Liver (tissue), 9 donors: ENCODE data around the gene DZIP1L. TPM values are rescaled to one million over a fixed set of nuclear protein-coding genes. Genes with fewer than 3 reads are reported as not detected.

Source experiments
- DNase-seq: peaks from one replicate; pipeline ENCODE4 v3.0.0-alpha.2; 2017; ENCODE audit warnings: low spot score
- H3K27ac ChIP-seq, 2 donors: one replicate each; pipeline ENCODE4 v1.7.0; 2013; ENCODE audit warnings: inconsistent platforms in 2 of 2, low read length in 2 of 2, control low read depth in 1 of 2, low read depth in 1 of 2, mild to moderate bottlenecking in 1 of 2
- H3K27me3 ChIP-seq, 4 donors: one replicate each; pipeline versions ENCODE4 v1.6.1 to v1.7.0; 2013; ENCODE audit warnings: low read length in 3 of 4, inconsistent platforms in 1 of 4, mild to moderate bottlenecking in 1 of 4, moderate library complexity in 1 of 4; ENCODE audit not compliant: control insufficient read depth in 4 of 4, insufficient read depth in 4 of 4
- H3K36me3 ChIP-seq, 4 donors: one replicate each; pipeline versions ENCODE4 v1.6.1 to v1.7.0; 2013; ENCODE audit warnings: low read length in 3 of 4, mild to moderate bottlenecking in 3 of 4, low read depth in 1 of 4, moderate library complexity in 1 of 4; ENCODE audit not compliant: control insufficient read depth in 4 of 4, insufficient read depth in 3 of 4
- H3K4me1 ChIP-seq, 4 donors: one replicate each; pipeline versions ENCODE4 v1.6.1 to v1.7.0; 2013; ENCODE audit warnings: low read length in 3 of 4, mild to moderate bottlenecking in 3 of 4, moderate library complexity in 1 of 4; ENCODE audit not compliant: control insufficient read depth in 4 of 4, insufficient read depth in 4 of 4
- H3K4me3 ChIP-seq, 3 donors: one replicate each; pipeline versions ENCODE4 v1.6.1 to v1.7.0; 2013; ENCODE audit warnings: low read length in 3 of 3, control low read depth in 1 of 3, low read depth in 1 of 3, mild to moderate bottlenecking in 1 of 3
- H3K9ac ChIP-seq, 2 donors: one replicate each; pipeline ENCODE4 v1.7.0; 2013; ENCODE audit warnings: low read length in 2 of 2, mild to moderate bottlenecking in 2 of 2, moderate library complexity in 2 of 2, control low read depth in 1 of 2, low read depth in 1 of 2
- H3K9me3 ChIP-seq, 4 donors: one replicate each; pipeline versions ENCODE4 v1.6.1 to v1.7.0; 2013; ENCODE audit warnings: low read length in 3 of 4; ENCODE audit not compliant: control insufficient read depth in 4 of 4
- EGR1 ChIP-seq, 2 donors: IDR thresholded peaks; 2 replicates each; pipeline ENCODE4 v1.6.1; 2016 to 2018; ENCODE audit warnings: antibody characterized with exemption in 2 of 2, low read depth in 2 of 2
- FOXA1 ChIP-seq: IDR thresholded peaks from 2 replicates; pipeline ENCODE4 v1.6.1; 2016; ENCODE audit warnings: antibody characterized with exemption
- FOXA2 ChIP-seq: IDR thresholded peaks from 2 replicates; pipeline ENCODE4 v1.6.1; 2016; ENCODE audit warnings: antibody characterized with exemption
- HNF4A ChIP-seq, 2 donors: conservative IDR thresholded peaks; 2 replicates each; pipeline ENCODE4 v1.6.1; 2016; ENCODE audit warnings: antibody characterized with exemption in 2 of 2, mild to moderate bottlenecking in 2 of 2
- HNF4G ChIP-seq: IDR thresholded peaks from 2 replicates; pipeline ENCODE4 v1.6.1; 2016; ENCODE audit warnings: antibody characterized with exemption
- JUND ChIP-seq, 2 donors: IDR thresholded peaks; 2 replicates each; pipeline ENCODE4 v1.6.1; 2016; ENCODE audit warnings: antibody characterized with exemption in 2 of 2
- NR2F2 ChIP-seq: IDR thresholded peaks from 2 replicates; pipeline ENCODE4 v1.6.1; 2016; ENCODE audit warnings: antibody characterized with exemption
- RAD21 ChIP-seq, 2 donors: IDR thresholded peaks; 2 replicates each; pipeline ENCODE4 v1.6.1; 2016; ENCODE audit warnings: antibody characterized with exemption in 2 of 2, mild to moderate bottlenecking in 2 of 2
- SP1 ChIP-seq: IDR thresholded peaks from 2 replicates; pipeline ENCODE4 v1.6.1; 2018; ENCODE audit warnings: antibody characterized with exemption, mild to moderate bottlenecking
- ZBTB33 ChIP-seq: IDR thresholded peaks from 2 replicates; pipeline ENCODE4 v1.6.1; 2016; ENCODE audit warnings: antibody characterized with exemption
- WGBS: extraction: QIAGEN DNeasy Blood & Tissue Kit; methylation state at CpG from one replicate; pipeline ENCODE4 v1.1.7; 2013; 5-methylcytosine and 5-hydroxymethylcytosine counted together
- polyA plus RNA-seq, 2 donors: library from polyadenylated mRNA; stranded (reverse) in 1 of 2; unstranded in 1 of 2; fragments of 200-250 nt in 1 of 2; fragments of >200 nt in 1 of 2; fragmentation: Nextera tagmentation in 1 of 2; extraction: Ambion mirVana in 1 of 2; gene quantifications; one replicate each; pipeline versions ENCODE4 v1.2.1 to v1.2.3, GENCODE V29; 2013 to 2015
- total RNA-seq, 2 donors: library from RNA; depleted of rRNA; stranded (reverse); fragments of >200 nt; gene quantifications; one replicate each; pipeline ENCODE4 v1.2.3, GENCODE V29; 2014
- TF ChIP-seq, protein P1 (sequence below): IDR thresholded peaks from 2 replicates; pipeline ENCODE4 v1.6.1; 2016; ENCODE audit warnings: antibody characterized with exemption, mild to moderate bottlenecking
- donor health status: healthy.
- donor health status: healthy.
- donor health status: healthy.
- donor health status: healthy.
- donor health status: healthy.

DZIP1L gene
- total and polyA plus RNA-seq, 4 donors = 0.62 to 5.9 (median 1.3) TPM

- H3K4me3 ChIP-seq = no peak overlapping the region
- H3K27ac ChIP-seq = no peak overlapping the region
- DNase-seq = no peak
- no peaks in the 10 kb centered on the region for H3K4me1 ChIP-seq
- H3K9me3 ChIP-seq = no peaks in the 10 kb centered on the region
- H3K36me3 ChIP-seq = no peaks in the 10 kb centered on the region
- no peak for TF ChIP-seq SP1
- no peak for TF ChIP-seq FOXA1
- no peak for TF ChIP-seq EGR1 (IDR thresholded peaks at IDR 0.05; ENCODE audit: low read depth in 2 of 2)
- no peak for TF ChIP-seq HNF4G
- no peak for TF ChIP-seq JUND (IDR thresholded peaks at IDR 0.05)
- no peak for TF ChIP-seq FOXA2
- no peak for TF ChIP-seq NR2F2
- H3K27me3 ChIP-seq = peaks cover 0 to 5% (median 0%) of the 10 kb centered on the region in 4 donors
- H3K9ac ChIP-seq = no peak overlapping the region
These were observed 31.2 kb downstream of the DZIP1L start for GRCh38 chr3:138084196-138084595.

DNA sequence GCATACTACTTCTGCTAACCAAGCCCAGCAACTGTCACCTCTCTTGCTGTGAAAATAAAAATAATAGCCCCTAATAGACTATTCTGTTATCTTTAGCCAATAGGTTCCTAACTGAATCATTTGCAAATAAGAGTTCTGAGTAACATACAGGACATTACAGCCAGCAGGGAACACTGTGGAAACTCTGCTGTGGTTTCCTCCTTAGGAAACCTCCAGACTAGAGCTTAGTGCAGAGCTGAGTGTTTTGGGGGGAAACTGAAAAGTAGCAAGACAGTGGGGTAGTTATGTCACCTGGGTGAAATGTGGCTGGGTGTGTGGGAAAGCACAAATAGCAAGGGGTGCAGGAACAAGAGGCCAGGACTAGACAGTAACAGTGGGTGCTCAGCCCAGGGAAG is 32.4 kb downstream of the DZIP1L start:
- H3K36me3 ChIP-seq = no peaks in the 10 kb centered on the region
- TF ChIP-seq, protein P1, sequence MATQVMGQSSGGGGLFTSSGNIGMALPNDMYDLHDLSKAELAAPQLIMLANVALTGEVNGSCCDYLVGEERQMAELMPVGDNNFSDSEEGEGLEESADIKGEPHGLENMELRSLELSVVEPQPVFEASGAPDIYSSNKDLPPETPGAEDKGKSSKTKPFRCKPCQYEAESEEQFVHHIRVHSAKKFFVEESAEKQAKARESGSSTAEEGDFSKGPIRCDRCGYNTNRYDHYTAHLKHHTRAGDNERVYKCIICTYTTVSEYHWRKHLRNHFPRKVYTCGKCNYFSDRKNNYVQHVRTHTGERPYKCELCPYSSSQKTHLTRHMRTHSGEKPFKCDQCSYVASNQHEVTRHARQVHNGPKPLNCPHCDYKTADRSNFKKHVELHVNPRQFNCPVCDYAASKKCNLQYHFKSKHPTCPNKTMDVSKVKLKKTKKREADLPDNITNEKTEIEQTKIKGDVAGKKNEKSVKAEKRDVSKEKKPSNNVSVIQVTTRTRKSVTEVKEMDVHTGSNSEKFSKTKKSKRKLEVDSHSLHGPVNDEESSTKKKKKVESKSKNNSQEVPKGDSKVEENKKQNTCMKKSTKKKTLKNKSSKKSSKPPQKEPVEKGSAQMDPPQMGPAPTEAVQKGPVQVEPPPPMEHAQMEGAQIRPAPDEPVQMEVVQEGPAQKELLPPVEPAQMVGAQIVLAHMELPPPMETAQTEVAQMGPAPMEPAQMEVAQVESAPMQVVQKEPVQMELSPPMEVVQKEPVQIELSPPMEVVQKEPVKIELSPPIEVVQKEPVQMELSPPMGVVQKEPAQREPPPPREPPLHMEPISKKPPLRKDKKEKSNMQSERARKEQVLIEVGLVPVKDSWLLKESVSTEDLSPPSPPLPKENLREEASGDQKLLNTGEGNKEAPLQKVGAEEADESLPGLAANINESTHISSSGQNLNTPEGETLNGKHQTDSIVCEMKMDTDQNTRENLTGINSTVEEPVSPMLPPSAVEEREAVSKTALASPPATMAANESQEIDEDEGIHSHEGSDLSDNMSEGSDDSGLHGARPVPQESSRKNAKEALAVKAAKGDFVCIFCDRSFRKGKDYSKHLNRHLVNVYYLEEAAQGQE = no peak
- H3K27ac ChIP-seq = no peak overlapping the region

DNA sequence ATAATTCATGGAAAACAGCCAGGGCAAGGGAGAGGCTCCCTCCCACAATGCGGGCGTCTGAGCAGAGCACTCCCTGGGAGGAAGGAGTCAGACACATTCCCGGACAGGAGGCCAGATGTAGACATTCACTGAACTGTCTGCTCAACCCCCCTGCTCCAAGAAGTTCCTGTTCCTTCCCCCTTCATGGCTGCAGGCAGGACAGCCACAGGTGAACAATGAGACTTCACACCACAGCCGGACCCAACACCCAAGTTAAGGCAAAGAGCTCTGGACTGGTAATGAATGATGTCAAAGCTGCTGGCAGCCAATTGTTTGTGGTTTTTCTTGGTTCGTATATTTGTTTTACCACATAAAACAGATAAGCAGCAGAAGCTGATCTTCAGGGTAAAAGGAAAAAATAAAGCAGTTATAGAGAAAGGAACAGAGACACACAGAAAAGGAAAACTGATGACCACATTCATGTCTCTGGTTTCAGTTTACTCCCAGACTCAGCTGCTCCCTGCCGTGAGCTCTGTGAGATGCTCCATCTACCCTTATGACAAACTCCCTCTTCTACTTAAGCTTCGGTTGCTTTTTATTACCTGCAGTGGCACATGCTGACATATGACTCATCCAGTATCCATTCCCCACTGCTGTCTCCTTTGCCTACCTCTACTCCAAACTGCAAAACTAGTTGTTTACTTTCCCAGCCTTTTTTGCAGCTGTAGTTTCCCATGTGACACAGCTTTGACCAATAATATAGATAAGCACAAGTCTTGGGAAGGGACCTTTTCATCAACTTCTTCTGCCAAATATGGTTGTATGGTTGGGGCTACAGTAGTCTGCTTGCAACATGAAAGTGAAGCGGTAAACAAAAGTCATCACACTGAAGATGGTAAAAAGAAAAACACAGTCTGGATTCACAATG is 33.1 kb downstream of the DZIP1L start:
- no peaks in the 10 kb centered on the region for H3K36me3 ChIP-seq
- no peaks in the 10 kb centered on the region for H3K4me1 ChIP-seq
- no peak overlapping the region for H3K27ac ChIP-seq
- 78% methylated on average over 8 of the region's 8 CpGs for WGBS
- no peaks in the 10 kb centered on the region for H3K9me3 ChIP-seq
- DNase-seq = no peak
- H3K27me3 ChIP-seq = peaks cover 0 to 10% (median 0%) of the 10 kb centered on the region in 4 donors
- no peak for TF ChIP-seq SP1
- no peak for TF ChIP-seq ZBTB33
- TF ChIP-seq RAD21 (IDR thresholded peaks at IDR 0.05) = no peak
- no peak for TF ChIP-seq HNF4A (conservative IDR thresholded peaks at IDR 0.05)
- no peak for TF ChIP-seq EGR1 (IDR thresholded peaks at IDR 0.05; ENCODE audit: low read depth in 2 of 2)
- H3K4me3 ChIP-seq = no peak overlapping the region
- H3K9ac ChIP-seq = no peak overlapping the region

More for the DNA sequence above, 32.4 kb downstream of the DZIP1L start:
- no peak for DNase-seq
- Histone ChIP-seq H3K9me3 (no peaks in the 10 kb centered on the region), H3K4me1 (no peaks in the 10 kb centered on the region), H3K4me3 (no peak overlapping the region), H3K27me3 (peaks cover 0 to 5% (median 0%) of the 10 kb centered on the region in 4 donors), H3K9ac (no peak overlapping the region)
